ENCODE measurements around the gene ZBTB7B.
A peak's percentile ranks its signal among the peaks of the same experiment; 100 is the strongest.

The ZBTB7B gene

GRCh38 chr1:155038602-155039307 is 36.2 kb downstream of the ZBTB7B start:
- no peak for DNase-seq (ENCODE audit: low read depth in 2 of 2)

- DNase-seq (ENCODE audit: low read depth in 2 of 2): no peak
These were observed 36.7 kb downstream of the ZBTB7B start for GRCh38 chr1:155039308-155039669.

GRCh38 chr1:155040358-155041093 is 37.9 kb downstream of the ZBTB7B start:
- no peak for DNase-seq (ENCODE audit: low read depth in 2 of 2)

DNA sequence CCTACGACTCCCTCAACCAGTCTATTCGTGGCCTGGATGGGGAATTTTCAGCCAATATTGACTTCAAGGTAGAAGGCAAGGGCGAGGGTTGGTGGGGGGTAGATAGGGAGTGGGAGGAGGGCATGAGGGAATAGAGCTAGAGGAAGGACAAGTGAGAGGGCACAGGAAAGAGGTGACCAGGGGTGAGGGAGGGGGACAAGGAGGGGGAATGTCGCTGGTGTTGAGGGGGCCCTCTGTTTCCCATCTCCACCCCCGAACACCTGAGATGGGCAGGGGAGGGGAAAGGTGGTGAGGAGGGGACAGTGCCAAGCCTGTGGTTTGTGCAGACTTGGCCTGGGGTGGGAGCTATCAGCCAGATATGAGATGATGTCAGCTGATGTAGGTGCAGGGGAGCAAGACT is 40.2 kb downstream of the ZBTB7B start:
- DNase-seq (ENCODE audit: low read depth in 2 of 2): no peak

DNA sequence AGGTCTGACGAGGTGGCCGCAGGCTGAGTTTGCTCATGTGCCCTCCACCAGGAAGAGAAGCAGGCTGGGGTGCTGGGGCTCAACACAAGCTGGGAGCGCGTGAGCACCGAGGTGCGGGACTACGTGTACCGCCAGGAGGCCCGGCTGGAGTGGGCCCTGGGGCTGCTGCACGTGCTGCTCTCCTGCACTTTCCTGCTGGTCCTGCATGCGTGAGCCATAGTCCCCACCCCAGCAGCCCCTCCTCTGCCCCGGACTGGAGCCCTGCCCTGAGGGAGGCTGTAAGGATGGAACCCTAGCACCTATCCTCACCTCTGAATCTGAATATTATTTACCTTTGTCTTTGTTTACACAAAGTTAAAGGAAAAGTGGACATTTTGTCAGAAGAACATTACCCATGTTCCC is 40.7 kb downstream of the ZBTB7B start:
- no peak for DNase-seq (ENCODE audit: low read depth in 2 of 2)

DNA sequence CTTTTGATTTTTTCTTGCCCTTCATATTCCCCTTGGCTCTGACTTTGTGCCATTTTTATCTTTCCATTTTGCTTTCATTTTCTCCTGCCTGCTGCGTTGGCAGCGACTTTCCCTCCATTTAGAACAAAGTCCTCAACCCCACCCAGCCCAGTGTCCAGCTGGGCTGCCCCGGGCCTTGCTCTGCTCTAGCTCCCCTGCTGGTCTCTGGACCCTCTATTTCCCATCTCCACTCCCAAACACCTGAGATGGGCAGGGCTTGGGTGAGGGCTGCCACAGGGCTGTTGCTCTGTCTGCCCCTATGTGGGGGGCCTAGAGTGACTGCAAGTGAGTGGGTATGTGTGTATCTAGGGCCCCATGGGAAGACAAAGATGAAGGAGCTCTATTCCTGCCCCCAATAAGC is 41.2 kb downstream of the ZBTB7B start:
- no peak for DNase-seq (ENCODE audit: low read depth in 2 of 2)

DNA sequence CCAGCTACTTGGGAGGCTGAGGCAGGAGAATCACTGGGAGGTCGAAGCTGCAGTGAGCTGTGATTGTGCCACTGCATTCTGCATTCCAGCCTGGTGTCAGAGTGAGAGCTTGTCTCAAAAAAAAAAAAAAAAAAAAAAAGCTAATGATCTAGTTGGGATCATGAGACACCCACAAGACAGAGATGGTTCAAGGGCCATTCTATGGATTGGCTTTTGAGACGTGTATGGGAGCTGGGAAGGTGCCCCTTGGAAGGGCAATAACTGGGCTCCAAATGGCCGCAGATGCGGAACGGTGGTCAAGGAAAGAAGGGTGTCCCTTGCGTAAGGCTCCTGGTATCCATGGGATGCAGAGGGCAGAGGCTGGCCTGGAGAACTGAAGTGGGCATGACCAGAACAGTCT is 41.8 kb downstream of the ZBTB7B start:
- no peak for DNase-seq (ENCODE audit: low read depth in 2 of 2)

DNA sequence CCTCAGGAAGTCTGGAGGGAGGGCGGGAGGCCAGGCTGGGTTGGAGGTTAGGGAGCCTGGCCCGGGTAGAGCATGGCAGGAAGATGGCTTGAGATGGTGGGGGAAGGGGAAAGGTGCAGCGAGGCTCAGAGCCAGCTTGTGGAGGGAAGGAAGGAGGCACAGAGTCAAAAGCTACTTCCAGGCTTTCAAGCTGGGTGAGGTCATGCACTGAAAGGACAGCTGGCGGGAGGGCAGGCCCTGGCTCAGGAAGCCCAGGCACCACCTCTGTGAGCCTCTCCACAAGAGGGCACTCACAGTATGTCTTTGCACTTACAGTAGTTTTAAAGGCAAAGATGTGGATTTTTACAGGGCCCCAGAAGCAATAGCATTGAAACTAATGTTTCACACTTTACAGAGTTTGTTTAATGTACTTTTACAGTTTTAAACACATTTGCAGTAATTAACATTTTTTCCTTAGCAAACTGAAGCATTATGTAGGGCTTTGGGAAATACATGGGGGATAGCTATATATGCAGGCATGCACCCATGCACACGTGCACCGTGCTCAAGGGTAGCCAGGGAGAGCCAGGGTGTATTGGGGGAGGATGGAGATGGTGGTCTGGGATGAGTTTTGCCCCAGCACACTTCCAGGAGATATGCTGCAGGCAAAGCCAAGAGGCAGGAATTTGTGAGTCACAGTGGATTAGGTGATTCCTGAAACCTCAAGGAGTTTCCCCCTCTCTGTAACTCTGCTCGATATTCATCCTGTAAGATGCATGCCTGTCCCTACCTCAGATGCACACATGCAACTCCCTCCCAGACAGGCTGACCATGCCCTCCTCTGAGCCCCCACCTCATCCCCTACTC is 42.4 kb downstream of the ZBTB7B start:
- peak in 1 of 2 donors; percentile 39 for DNase-seq (ENCODE audit: low read depth in 2 of 2)

GRCh38 chr1:155048449-155049334 is 46.1 kb downstream of the ZBTB7B start:
- DNase-seq (ENCODE audit: low read depth in 2 of 2): no peak

- no peak for DNase-seq (ENCODE audit: low read depth in 2 of 2)
These were observed 47.3 kb downstream of the ZBTB7B start for GRCh38 chr1:155049651-155050559.

GRCh38 chr1:155050560-155051341 is 48.1 kb downstream of the ZBTB7B start, which contains the start of gene ADAM15:
ADAM15 (plus strand) TSS chr1:155051316; CDS start chr1:155051387, 71 bp downstream.
- DNase-seq (ENCODE audit: low read depth in 2 of 2): peak; percentile 56 to 66

DNA sequence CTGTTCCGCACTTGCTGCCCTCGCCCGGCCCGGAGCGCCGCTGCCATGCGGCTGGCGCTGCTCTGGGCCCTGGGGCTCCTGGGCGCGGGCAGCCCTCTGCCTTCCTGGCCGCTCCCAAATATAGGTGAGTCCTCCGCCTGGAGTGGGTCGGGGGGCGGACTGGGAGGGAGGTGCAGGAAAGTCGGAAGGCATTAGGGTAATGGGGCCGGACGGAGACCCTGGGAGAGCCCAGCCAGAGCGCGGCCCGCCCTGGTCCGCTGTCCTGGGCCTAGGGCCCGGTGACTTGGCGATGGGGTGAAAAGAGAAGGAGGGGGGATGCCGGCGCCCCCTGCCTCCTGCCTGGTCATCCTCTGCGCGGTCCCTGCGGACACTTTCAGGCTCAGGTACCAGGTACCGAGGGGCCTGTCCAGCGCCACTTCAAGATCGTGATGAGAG is 48.8 kb downstream of the ZBTB7B start:
- no peak for DNase-seq (ENCODE audit: low read depth in 2 of 2)

DNA sequence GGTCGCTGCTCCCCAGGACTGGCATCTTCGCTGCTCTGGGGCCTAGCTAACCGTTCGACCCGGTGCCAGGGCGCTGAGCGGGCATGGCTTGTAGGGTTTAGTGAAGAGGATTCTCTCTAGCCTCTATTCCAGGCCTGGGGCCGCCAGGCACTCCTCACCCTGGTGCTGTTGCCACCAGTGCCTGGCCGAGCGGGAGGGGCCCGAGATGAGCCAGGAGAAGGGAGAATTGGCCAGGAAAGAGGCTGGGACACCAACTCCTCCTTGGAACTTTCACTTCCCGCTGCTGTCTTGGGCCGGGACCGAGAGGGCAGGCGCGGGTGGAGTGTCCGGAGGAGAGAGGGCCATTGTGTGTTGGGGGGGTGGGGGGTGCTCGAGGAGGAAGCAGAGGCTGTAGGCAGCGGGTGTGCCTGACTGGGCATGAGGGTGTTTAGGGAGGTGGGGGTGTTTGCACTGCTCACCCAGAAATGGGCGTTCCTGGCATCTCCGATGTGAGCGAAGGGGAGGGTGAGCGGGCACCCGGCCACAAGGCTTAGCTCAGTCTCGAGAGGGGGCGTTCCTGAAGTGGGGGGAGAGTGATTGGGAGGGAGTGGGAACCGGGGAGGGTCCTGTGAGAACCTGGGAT is 49.3 kb downstream of the ZBTB7B start:
- no peak for DNase-seq (ENCODE audit: low read depth in 2 of 2)

- no peak for DNase-seq (ENCODE audit: low read depth in 2 of 2)
These were observed 50.1 kb downstream of the ZBTB7B start for GRCh38 chr1:155052439-155053395.

- DNase-seq (ENCODE audit: low read depth in 2 of 2): no peak
These were observed 51.0 kb downstream of the ZBTB7B start for GRCh38 chr1:155053531-155054105.

GRCh38 chr1:155057104-155057503 is 54.5 kb downstream of the ZBTB7B start:
- no peak for DNase-seq (ENCODE audit: low read depth in 2 of 2)

- DNase-seq (ENCODE audit: low read depth in 2 of 2): no peak
These were observed 55.2 kb downstream of the ZBTB7B start for GRCh38 chr1:155057788-155058211.

All from stimulated activated CD8-positive, alpha-beta memory T cell treated with anti-CD3 and anti-CD28 coated beads, Interleukin-2, amount 100 ng/mL, for 1 hour (primary cell).